Hepatocyte (in vitro differentiated cells): ENCODE measurements around the gene SH3RF3. TPM values are rescaled to one million over a fixed set of nuclear protein-coding genes. Genes with fewer than 3 reads are reported as not detected.

Experiments
- DNase-seq: peaks from one replicate; pipeline ENCODE4 v3.0.0-alpha.2; 2016; ENCODE audit warnings: low spot score
- H2AFZ ChIP-seq: fragments of 200-600 bp; sonication (generic); 2 replicates; pipeline ENCODE4 v1.6.0; 2016; ENCODE audit warnings: antibody characterized with exemption, mild to moderate bottlenecking
- H3K27ac ChIP-seq: fragments of 200-600 bp; sonication (generic); 2 replicates; pipeline ENCODE4 v1.5.1; 2016; ENCODE audit warnings: mild to moderate bottlenecking
- H3K27me3 ChIP-seq: fragments of 200-600 bp; sonication (generic); 2 replicates; pipeline ENCODE4 v1.6.1; 2016
- H3K36me3 ChIP-seq: fragments of 200-600 bp; sonication (generic); replicated peaks from 2 replicates; pipeline ENCODE4 v1.5.1; 2016; ENCODE audit warnings: low read depth; ENCODE audit not compliant: insufficient read depth
- H3K4me1 ChIP-seq: fragments of 200-600 bp; sonication (generic); 2 replicates; pipeline ENCODE4 v1.5.1; 2016; ENCODE audit warnings: mild to moderate bottlenecking, moderate library complexity; ENCODE audit not compliant: insufficient read depth
- H3K4me2 ChIP-seq: fragments of 200-600 bp; sonication (generic); 2 replicates; pipeline ENCODE4 v1.6.0; 2016
- H3K4me3 ChIP-seq: fragments of 200-600 bp; sonication (generic); 2 replicates; pipeline ENCODE4 v1.5.1; 2016; ENCODE audit warnings: mild to moderate bottlenecking
- H3K79me2 ChIP-seq: fragments of 200-600 bp; sonication (generic); 2 replicates; pipeline ENCODE4 v1.6.0; 2017; ENCODE audit warnings: mild to moderate bottlenecking
- H3K9me2 ChIP-seq: fragments of 200-600 bp; sonication (generic); replicated peaks from 2 replicates; pipeline ENCODE4 v1.6.0; 2017; ENCODE audit warnings: mild to moderate bottlenecking; ENCODE audit not compliant: insufficient read depth
- H3K9me3 ChIP-seq: fragments of 200-600 bp; sonication (generic); 2 replicates; pipeline ENCODE4 v1.5.1; 2016; ENCODE audit warnings: low read depth, mild to moderate bottlenecking
- H4K20me1 ChIP-seq: fragments of 200-600 bp; sonication (generic); 2 replicates; pipeline ENCODE4 v1.6.0; 2016; ENCODE audit warnings: mild to moderate bottlenecking; ENCODE audit not compliant: insufficient read depth, poor library complexity, severe bottlenecking
- CTCF ChIP-seq: fragments of 200-600 bp; sonication (generic); IDR thresholded peaks from 2 replicates; pipeline ENCODE4 v1.5.1; 2016; ENCODE audit warnings: antibody characterized with exemption, mild to moderate bottlenecking; ENCODE audit not compliant: poor library complexity
- EZH2 ChIP-seq: fragments of 200-600 bp; sonication (generic); IDR thresholded peaks from 2 replicates; pipeline ENCODE4 v1.6.1; 2016; ENCODE audit warnings: antibody characterized with exemption, mild to moderate bottlenecking, borderline replicate concordance
- EZH2phosphoT487 ChIP-seq: fragments of 200-600 bp; sonication (generic); IDR thresholded peaks from one replicate; pipeline ENCODE4 v1.6.1; 2018; ENCODE audit warnings: antibody characterized with exemption, mild to moderate bottlenecking, low read depth, moderate library complexity; ENCODE audit not compliant: unreplicated experiment, severe bottlenecking
- WGBS: methylation state at CpG from one replicate; pipeline ENCODE4 v1.1.6; 2016; ENCODE audit warnings: low lambda C conversion rate; ENCODE audit errors: missing lambda C conversion rate; 5-methylcytosine and 5-hydroxymethylcytosine counted together
- polyA plus RNA-seq: library from polyadenylated mRNA; unstranded; fragments of >200 nt; fragmentation: Nextera tagmentation; extraction: Ambion mirVana; gene quantifications from 2 replicates; pipeline ENCODE4 v1.2.1, GENCODE V29; 2016
- total RNA-seq: library from RNA; depleted of rRNA; stranded (reverse); fragments of >200 nt; gene quantifications from 2 replicates; pipeline ENCODE4 v1.2.3, GENCODE V29; 2014

Gene SH3RF3
- total and polyA plus RNA-seq, 2 experiments from 2014 or later: 1.9 to 2.1 TPM

GRCh38 chr2:109199790-109200189, 70.8 kb downstream of the SH3RF3 start:
- H3K79me2 ChIP-seq: no peaks in the 10 kb centered on the region
- H3K4me2 ChIP-seq: no peak overlapping the region
- WGBS: 97% methylated on average over 4 of the region's 4 CpGs
- H3K9me2 ChIP-seq: no peaks in the 10 kb centered on the region
- no peaks in the 10 kb centered on the region for H3K36me3 ChIP-seq
- TF ChIP-seq CTCF: no peak
- TF ChIP-seq EZH2phosphoT487: no peak
- TF ChIP-seq EZH2: no peak
- no peak overlapping the region for H2AFZ ChIP-seq
- no peaks in the 10 kb centered on the region for H3K9me3 ChIP-seq
- no peak overlapping the region for H3K4me3 ChIP-seq
- no peaks in the 10 kb centered on the region for H3K4me1 ChIP-seq
- no peaks in the 10 kb centered on the region for H4K20me1 ChIP-seq
- H3K27me3 ChIP-seq: no peaks in the 10 kb centered on the region
- no peak overlapping the region for H3K27ac ChIP-seq
- DNase-seq: no peak

DNA sequence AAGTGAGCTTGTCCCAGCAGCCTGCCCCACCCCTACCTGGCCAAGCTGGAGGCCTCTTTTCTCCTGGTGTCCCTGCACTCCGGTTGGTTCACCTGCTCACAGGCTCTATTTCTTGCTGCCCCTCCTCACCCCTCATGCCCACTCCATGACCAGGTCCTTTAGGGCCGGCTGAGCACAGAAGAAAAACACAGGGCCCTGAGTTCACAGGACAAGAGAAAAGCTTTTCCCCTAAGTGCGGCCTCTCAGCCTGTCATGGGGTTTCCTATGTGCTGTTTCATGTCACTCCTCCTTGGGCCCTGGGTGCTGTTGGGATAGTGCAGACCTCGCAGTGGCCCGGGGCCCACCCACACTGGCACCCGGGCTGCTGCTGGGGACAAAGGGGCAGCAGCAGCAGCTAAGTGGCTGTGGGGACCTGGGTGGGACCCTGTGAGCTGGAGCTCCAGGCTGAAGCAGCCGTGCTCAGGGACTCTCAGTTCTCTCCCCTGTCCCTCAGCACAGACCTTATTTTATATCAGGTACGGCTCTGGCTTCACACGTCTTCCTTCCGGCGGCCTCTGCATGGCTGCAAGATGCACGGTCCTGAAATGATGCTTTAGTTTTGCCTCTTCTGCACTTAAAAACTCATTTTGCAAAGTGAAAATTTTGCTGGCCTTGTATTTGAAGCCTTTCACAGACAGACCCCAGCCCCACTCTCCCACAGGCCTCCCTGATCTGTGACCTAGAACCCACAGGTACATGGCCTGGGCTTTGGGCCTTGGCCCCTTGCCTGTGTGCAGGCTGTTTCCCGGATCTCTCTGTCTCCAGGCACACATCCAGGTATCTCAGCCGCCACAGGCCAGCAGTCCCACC, 71.8 kb downstream of the SH3RF3 start:
- Histone ChIP-seq H3K79me2 (no peaks in the 10 kb centered on the region), H2AFZ (no peak overlapping the region), H3K27me3 (no peaks in the 10 kb centered on the region), H4K20me1 (no peaks in the 10 kb centered on the region), H3K4me1 (no peaks in the 10 kb centered on the region), H3K36me3 (no peaks in the 10 kb centered on the region), H3K27ac (no peak overlapping the region), H3K4me2 (no peak overlapping the region), H3K9me3 (no peaks in the 10 kb centered on the region), H3K4me3 (no peak overlapping the region), H3K9me2 (no peaks in the 10 kb centered on the region)
- TF ChIP-seq CTCF (no peak), EZH2 (no peak), EZH2phosphoT487 (no peak)
- WGBS: 86% methylated on average over 14 of the region's 14 CpGs
- DNase-seq: no peak

DNA sequence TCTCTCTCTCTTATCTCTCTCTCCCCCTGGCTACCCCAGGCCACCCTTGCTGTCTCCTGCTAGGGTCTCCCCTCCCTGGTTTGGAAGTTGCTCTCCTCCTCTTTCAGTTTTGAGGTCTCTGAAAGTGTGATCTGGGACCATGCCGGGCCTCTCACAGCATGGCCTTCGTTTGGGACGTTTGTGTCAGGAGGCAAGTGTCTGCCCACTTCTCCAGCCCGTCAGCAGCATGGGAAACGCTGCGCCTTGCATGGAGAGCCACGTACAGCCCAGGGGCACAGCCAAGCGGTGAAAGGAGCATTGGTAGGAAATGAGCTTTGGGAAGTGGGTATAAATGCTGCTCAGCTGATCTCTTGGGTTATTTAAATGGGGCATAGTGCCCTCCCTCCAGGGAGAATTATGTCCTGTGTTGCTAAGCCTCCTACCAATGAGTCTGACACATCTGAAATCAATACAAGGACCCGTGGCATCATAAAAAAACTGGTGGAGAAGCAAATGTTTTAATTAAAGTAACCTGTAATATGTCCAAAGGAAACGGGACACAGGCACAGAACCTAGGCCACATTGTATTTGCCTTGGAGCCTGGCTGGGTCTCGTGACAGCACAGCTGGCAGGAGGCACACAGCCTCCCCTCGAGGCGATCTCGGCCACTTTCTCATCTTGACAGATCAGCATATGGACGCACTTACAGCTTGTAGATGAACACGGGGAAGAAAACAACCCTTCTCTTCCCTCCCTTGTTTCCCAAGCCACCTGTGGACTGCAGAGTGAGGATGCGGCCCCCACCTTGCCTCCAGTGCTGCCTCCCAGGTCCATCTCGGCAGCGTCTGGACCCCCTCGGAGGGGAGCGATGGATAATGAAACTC, 72.7 kb downstream of the SH3RF3 start:
- H3K27ac ChIP-seq: no peak overlapping the region
- no peaks in the 10 kb centered on the region for H3K9me2 ChIP-seq
- H3K4me2 ChIP-seq: no peak overlapping the region
- no peak overlapping the region for H2AFZ ChIP-seq
- no peaks in the 10 kb centered on the region for H3K4me1 ChIP-seq
- 74% methylated on average over 21 of the region's 21 CpGs for WGBS
- H4K20me1 ChIP-seq: no peaks in the 10 kb centered on the region
- TF ChIP-seq EZH2phosphoT487: no peak
- no peak for TF ChIP-seq EZH2
- TF ChIP-seq CTCF: no peak
- no peaks in the 10 kb centered on the region for H3K79me2 ChIP-seq
- no peaks in the 10 kb centered on the region for H3K9me3 ChIP-seq
- no peak for DNase-seq
- no peak overlapping the region for H3K4me3 ChIP-seq
- H3K27me3 ChIP-seq: no peaks in the 10 kb centered on the region
- no peaks in the 10 kb centered on the region for H3K36me3 ChIP-seq
